Panc1 (cell line): ENCODE measurements around the gene FAM168B. TPM values are rescaled to one million over a fixed set of nuclear protein-coding genes. Genes with fewer than 3 reads are reported as not detected.
A peak's percentile ranks its signal among the peaks of the same experiment; 100 is the strongest.

Source experiments
- ATAC-seq: fragments of 200-7000 bp; cut with Tn5 transposase; 2 replicates; pipeline ENCODE4 v1.9.1; 2020; ENCODE audit warnings: mild to moderate bottlenecking, moderate library complexity
- BruUV-seq: library from RNA; stranded (reverse); fragments of 400-500 nt; replicated peaks from 2 replicates; lab custom pipeline; 2021; lab: Mats Ljungman, UMichigan
- CTCF ChIA-PET: fragments of 300-600 bp; sonication (Branson Sonifier 250); formaldehyde crosslinking; loops from one replicate; lab custom pipeline; 2022; ENCODE audit warnings: antibody characterized with exemption; lab: Charles Lee
- POLR2A ChIA-PET: fragments of 300-600 bp; sonication (Branson Sonifier 250); formaldehyde crosslinking; loops from one replicate; lab custom pipeline; 2022; ENCODE audit warnings: antibody characterized with exemption; lab: Charles Lee
- DNase-seq: peaks from one replicate; pipeline ENCODE4 v3.0.0-alpha.2; 2010; ENCODE audit warnings: low read depth, low spot score
- H3K27ac ChIP-seq: 2 replicates; pipeline ENCODE4 v1.5.1; 2011; ENCODE audit warnings: mild to moderate bottlenecking, low read length, inconsistent platforms
- H3K27me3 ChIP-seq: fragments of 200-500 bp; sonication (Bioruptor generic); 2 replicates; pipeline ENCODE4 v1.6.0; 2014; ENCODE audit warnings: low read length, inconsistent platforms; ENCODE audit not compliant: control insufficient read depth, insufficient read depth
- H3K36me3 ChIP-seq: fragments of 200-500 bp; sonication (Bioruptor generic); 2 replicates; pipeline ENCODE4 v1.5.1; 2014; ENCODE audit warnings: inconsistent platforms, mild to moderate bottlenecking, low read length, moderate library complexity; ENCODE audit not compliant: control insufficient read depth, insufficient read depth
- H3K4me1 ChIP-seq: 2 replicates; pipeline ENCODE4 v1.5.1; 2011; ENCODE audit warnings: inconsistent platforms, mild to moderate bottlenecking, low read length, moderate library complexity; ENCODE audit not compliant: control insufficient read depth, insufficient read depth
- H3K4me3 ChIP-seq, 2 experiments: 2 replicates each; pipeline ENCODE4 v1.5.1; 2011 to 2012; ENCODE audit warnings: low read depth in 2 of 2, low read length in 2 of 2, mild to moderate bottlenecking in 2 of 2, inconsistent platforms in 1 of 2, moderate library complexity in 1 of 2
- H3K9me3 ChIP-seq: fragments of 200-500 bp; sonication (Bioruptor generic); 2 replicates; pipeline ENCODE4 v1.5.1; 2014; ENCODE audit warnings: low read depth, mild to moderate bottlenecking, inconsistent platforms, low read length, moderate library complexity; ENCODE audit not compliant: control insufficient read depth, insufficient read depth
- POLR2AphosphoS5 ChIP-seq: IDR thresholded peaks from 2 replicates; pipeline ENCODE4 v1.6.1; 2012; ENCODE audit warnings: mild to moderate bottlenecking, low read depth, low read length, moderate library complexity
- SIN3A ChIP-seq: IDR thresholded peaks from 2 replicates; pipeline ENCODE4 v1.6.1; 2012; ENCODE audit warnings: low read depth, mild to moderate bottlenecking, low read length, moderate library complexity, borderline replicate concordance; ENCODE audit not compliant: insufficient read depth
- TCF7L2 ChIP-seq: IDR thresholded peaks from 2 replicates; pipeline ENCODE4 v1.6.1; 2011; ENCODE audit warnings: mild to moderate bottlenecking, low read depth, low read length, inconsistent platforms
- in situ Hi-C: cut with HindIII; loops from 2 replicates; pipeline ENCODE4 v1.10.0; 2016; ENCODE audit warnings: low sequenced_read_pairs, low pct_unique_long_range_greater_than_20kb
- intact Hi-C: fragments of 100-400 bp; cut with micrococcal nuclease; formaldehyde crosslinking; loops from one replicate; pipeline ENCODE4 v1.10.0; 2022; ENCODE audit not compliant: unreplicated experiment
- total RNA-seq: library from RNA; stranded (reverse); gene quantifications from one replicate; pipeline ENCODE4 v1.2.1, GENCODE V29; 2021; ENCODE audit not compliant: unreplicated experiment
- TF ChIP-seq, protein P1 (sequence below): fragments of 450-650 bp; IDR thresholded peaks from 2 replicates; pipeline ENCODE4 v1.5.1; 2017; ENCODE audit warnings: mild to moderate bottlenecking
- TF ChIP-seq, protein P2 (sequence below), 2 experiments: IDR thresholded peaks; 2 replicates each; pipeline ENCODE4 v1.6.1; 2011 to 2012; ENCODE audit warnings: low read depth in 2 of 2, control low read depth in 1 of 2, low read length in 1 of 2, mild to moderate bottlenecking in 1 of 2, moderate library complexity in 1 of 2; ENCODE audit not compliant: insufficient read depth in 1 of 2

FAM168B gene
- total RNA-seq, 1 experiment from 2014 or later: 137 TPM

DNA sequence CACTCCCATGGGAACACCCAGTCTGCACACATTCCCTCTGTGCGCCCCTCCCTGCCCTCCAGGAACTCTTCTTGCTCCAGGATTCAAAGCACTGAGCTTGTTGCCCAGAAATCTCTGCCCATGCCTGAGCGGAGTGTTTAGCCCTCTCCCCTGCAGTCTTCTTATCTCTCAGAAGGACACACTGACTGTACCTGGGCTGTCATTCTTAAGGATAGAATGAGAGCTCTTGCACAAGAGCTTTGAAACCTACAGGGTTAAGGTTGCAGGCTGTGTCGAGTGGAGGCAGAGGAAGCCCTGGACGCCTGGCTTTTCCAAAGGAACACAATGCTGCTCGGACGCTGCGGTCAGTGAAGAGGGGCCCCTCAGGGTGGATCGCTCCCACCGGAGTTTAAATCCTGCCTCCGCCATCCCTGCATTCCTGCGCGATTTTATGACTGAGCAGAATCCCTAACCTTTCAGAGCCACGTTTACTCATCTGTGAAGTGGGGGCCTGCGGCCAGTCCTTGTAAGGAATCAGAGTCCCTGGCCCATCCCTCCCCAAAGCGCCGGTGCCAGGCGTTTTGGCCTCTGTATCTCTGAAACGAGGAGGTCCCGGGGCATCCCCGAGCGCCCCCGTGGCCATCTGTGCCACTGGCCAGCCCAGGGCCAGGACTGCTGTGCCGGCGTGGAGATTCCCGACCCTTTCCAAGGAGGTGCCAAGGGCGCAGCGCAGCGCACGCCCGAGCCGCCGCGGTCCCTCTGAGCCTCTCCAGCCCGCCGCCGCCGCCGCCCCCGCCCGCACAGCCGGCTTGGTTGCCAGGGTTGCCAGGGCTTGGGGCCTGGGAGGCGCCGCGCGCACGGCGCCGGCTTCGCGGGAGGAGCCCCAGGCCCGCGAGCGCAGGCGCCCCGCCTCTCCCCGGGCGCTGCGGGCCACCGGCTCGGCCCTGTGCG is 58.9 kb downstream of the FAM168B start:
- peak overlapping the region in 1 of 2 experiments; percentile 9; a peak in 1 of 4 replicates for H3K4me3 ChIP-seq
- no TSS peak for BruUV-seq
- no peak for DNase-seq
- TF ChIP-seq POLR2AphosphoS5 (no peak), TCF7L2 (no peak), SIN3A (no peak)
- ChIA-PET POLR2A (no interaction called here), CTCF (no interaction called here)
- intact Hi-C loops (no loop called here), in situ Hi-C loops (no loop called here)
- no peaks in the 10 kb centered on the region for H3K4me1 ChIP-seq
- no peaks in the 10 kb centered on the region for H3K36me3 ChIP-seq
- no peak overlapping the region for H3K27ac ChIP-seq
- peak; percentile 38; the same call in 1 of the 2 replicates for ATAC-seq
- H3K9me3 ChIP-seq: no peaks in the 10 kb centered on the region
- no peaks in the 10 kb centered on the region for H3K27me3 ChIP-seq

- DNase-seq (no peak), ATAC-seq (no peak)
- intact Hi-C loops (no loop called here), in situ Hi-C loops (no loop called here)
- ChIA-PET CTCF (no interaction called here), POLR2A (no interaction called here)
- no peaks in the 10 kb centered on the region for H3K9me3 ChIP-seq
- TF ChIP-seq, protein P1, sequence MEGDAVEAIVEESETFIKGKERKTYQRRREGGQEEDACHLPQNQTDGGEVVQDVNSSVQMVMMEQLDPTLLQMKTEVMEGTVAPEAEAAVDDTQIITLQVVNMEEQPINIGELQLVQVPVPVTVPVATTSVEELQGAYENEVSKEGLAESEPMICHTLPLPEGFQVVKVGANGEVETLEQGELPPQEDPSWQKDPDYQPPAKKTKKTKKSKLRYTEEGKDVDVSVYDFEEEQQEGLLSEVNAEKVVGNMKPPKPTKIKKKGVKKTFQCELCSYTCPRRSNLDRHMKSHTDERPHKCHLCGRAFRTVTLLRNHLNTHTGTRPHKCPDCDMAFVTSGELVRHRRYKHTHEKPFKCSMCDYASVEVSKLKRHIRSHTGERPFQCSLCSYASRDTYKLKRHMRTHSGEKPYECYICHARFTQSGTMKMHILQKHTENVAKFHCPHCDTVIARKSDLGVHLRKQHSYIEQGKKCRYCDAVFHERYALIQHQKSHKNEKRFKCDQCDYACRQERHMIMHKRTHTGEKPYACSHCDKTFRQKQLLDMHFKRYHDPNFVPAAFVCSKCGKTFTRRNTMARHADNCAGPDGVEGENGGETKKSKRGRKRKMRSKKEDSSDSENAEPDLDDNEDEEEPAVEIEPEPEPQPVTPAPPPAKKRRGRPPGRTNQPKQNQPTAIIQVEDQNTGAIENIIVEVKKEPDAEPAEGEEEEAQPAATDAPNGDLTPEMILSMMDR: no peak
- TF ChIP-seq SIN3A: no peak
- TF ChIP-seq, protein P2, sequence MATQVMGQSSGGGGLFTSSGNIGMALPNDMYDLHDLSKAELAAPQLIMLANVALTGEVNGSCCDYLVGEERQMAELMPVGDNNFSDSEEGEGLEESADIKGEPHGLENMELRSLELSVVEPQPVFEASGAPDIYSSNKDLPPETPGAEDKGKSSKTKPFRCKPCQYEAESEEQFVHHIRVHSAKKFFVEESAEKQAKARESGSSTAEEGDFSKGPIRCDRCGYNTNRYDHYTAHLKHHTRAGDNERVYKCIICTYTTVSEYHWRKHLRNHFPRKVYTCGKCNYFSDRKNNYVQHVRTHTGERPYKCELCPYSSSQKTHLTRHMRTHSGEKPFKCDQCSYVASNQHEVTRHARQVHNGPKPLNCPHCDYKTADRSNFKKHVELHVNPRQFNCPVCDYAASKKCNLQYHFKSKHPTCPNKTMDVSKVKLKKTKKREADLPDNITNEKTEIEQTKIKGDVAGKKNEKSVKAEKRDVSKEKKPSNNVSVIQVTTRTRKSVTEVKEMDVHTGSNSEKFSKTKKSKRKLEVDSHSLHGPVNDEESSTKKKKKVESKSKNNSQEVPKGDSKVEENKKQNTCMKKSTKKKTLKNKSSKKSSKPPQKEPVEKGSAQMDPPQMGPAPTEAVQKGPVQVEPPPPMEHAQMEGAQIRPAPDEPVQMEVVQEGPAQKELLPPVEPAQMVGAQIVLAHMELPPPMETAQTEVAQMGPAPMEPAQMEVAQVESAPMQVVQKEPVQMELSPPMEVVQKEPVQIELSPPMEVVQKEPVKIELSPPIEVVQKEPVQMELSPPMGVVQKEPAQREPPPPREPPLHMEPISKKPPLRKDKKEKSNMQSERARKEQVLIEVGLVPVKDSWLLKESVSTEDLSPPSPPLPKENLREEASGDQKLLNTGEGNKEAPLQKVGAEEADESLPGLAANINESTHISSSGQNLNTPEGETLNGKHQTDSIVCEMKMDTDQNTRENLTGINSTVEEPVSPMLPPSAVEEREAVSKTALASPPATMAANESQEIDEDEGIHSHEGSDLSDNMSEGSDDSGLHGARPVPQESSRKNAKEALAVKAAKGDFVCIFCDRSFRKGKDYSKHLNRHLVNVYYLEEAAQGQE (IDR thresholded peaks at IDR 0.05; ENCODE audit: insufficient read depth in 1 of 2, low read depth in 2 of 2, low read length in 1 of 2): no peak
- no peaks in the 10 kb centered on the region for H3K4me1 ChIP-seq
- H3K36me3 ChIP-seq: no peaks in the 10 kb centered on the region
- no TSS peak for BruUV-seq
- H3K27me3 ChIP-seq: no peaks in the 10 kb centered on the region
- H3K27ac ChIP-seq: no peak overlapping the region
- H3K4me3 ChIP-seq: no peak overlapping the region
Observed at GRCh38 chr2:131033786-131034121, 59.5 kb downstream of the FAM168B start.

GRCh38 chr2:131032393-131032836 is 60.8 kb downstream of the FAM168B start:
- H3K36me3 ChIP-seq: no peaks in the 10 kb centered on the region
- POLR2A ChIA-PET: no interaction called here
- H3K9me3 ChIP-seq: no peaks in the 10 kb centered on the region
- H3K27me3 ChIP-seq: no peaks in the 10 kb centered on the region
- intact Hi-C loops: no loop called here
- ATAC-seq: no peak
- no peak overlapping the region for H3K4me3 ChIP-seq
- CTCF ChIA-PET: interaction anchor here (1.2 kb wide), 1 partner anchor 81 kb away, joined by 3 read pairs; no protein-coding TSS in a partner anchor
- in situ Hi-C loops: no loop called here
- no TSS peak for BruUV-seq
- DNase-seq: no peak
- H3K4me1 ChIP-seq: no peaks in the 10 kb centered on the region
- TF ChIP-seq SIN3A (no peak), POLR2AphosphoS5 (no peak)
- TF ChIP-seq, protein P2 (IDR thresholded peaks at IDR 0.05; ENCODE audit: insufficient read depth in 1 of 2, low read depth in 2 of 2, low read length in 1 of 2): no peak
- TF ChIP-seq, protein P1: no peak
- H3K27ac ChIP-seq: no peak overlapping the region
